HCT116 (cell line): ENCODE data around the gene EHMT1. TPM values are rescaled to one million over a fixed set of nuclear protein-coding genes. Genes with fewer than 3 reads are reported as not detected.

ENCODE experiments used
- ATAC-seq: fragments of 200-7000 bp; cut with Tn5 transposase; 2 replicates; pipeline ENCODE4 v1.9.1; 2020; ENCODE audit warnings: mild to moderate bottlenecking, moderate library complexity
- BruUV-seq: library from RNA; stranded (reverse); fragments of 400-500 nt; replicated peaks from 2 replicates; lab custom pipeline; 2021; lab: Mats Ljungman, UMichigan
- CTCF ChIA-PET: fragments of 300-600 bp; sonication (Branson Sonifier 250); formaldehyde crosslinking; loops from one replicate; lab custom pipeline; 2021; ENCODE audit warnings: antibody characterized with exemption; lab: Charles Lee
- POLR2A ChIA-PET: fragments of 300-600, 350-600 bp; sonication (Branson Sonifier 250); formaldehyde crosslinking; loops from one replicate; lab custom pipeline; 2021; ENCODE audit warnings: antibody characterized with exemption; lab: Charles Lee
- RAD21 ChIA-PET, 2 experiments: fragments of 300-600 bp; sonication (Branson Sonifier 250); formaldehyde crosslinking; loops; one replicate each; lab custom pipeline; 2023; ENCODE audit warnings: low total read pairs in 2 of 2; ENCODE audit not compliant: uncharacterized antibody in 2 of 2, unreplicated experiment in 2 of 2, low non-redundant PET in 1 of 2; lab: Charles Lee
- DNase-seq: peaks from one replicate; pipeline ENCODE4 v3.0.0-alpha.2; 2010; ENCODE audit warnings: low read depth, low spot score
- H2AFZ ChIP-seq: fragments of 200-600 bp; shearing (Covaris generic), sonication (generic); 2 replicates; pipeline ENCODE4 v1.6.1; 2017; ENCODE audit warnings: low read depth, mixed run types, mixed read lengths, antibody characterized with exemption, low read length; ENCODE audit not compliant: poor library complexity, severe bottlenecking
- H3K27ac ChIP-seq: 2 replicates; pipeline ENCODE4 v1.5.1; 2012; ENCODE audit warnings: low read depth, low read length
- H3K27me3 ChIP-seq: fragments of 200-600 bp; sonication (generic); 2 replicates; pipeline ENCODE4 v1.6.1; 2016; ENCODE audit warnings: mixed run types, low read length, mixed read lengths; ENCODE audit not compliant: insufficient read depth
- H3K36me3 ChIP-seq, 2 experiments: fragments of 200-500 bp in 1 of 2; fragments of 200-600 bp in 1 of 2; sonication (Bioruptor generic) in 1 of 2; sonication (generic) in 1 of 2; 2 replicates each; pipeline versions ENCODE4 v1.5.1 to v1.6.1; 2014 to 2016; ENCODE audit warnings: low read length in 2 of 2, inconsistent platforms in 1 of 2, mixed read lengths in 1 of 2, mixed run types in 1 of 2; ENCODE audit not compliant: insufficient read depth in 2 of 2, control insufficient read depth in 1 of 2
- H3K4me1 ChIP-seq, 2 experiments: fragments of 200-600 bp in 1 of 2; sonication (generic) in 1 of 2; 2 replicates each; pipeline versions ENCODE4 v1.5.1 to v1.6.1; 2012 to 2017; ENCODE audit warnings: low read length in 2 of 2, inconsistent platforms in 1 of 2, mild to moderate bottlenecking in 1 of 2, mixed read lengths in 1 of 2, mixed run types in 1 of 2, moderate library complexity in 1 of 2; ENCODE audit not compliant: insufficient read depth in 2 of 2, control insufficient read depth in 1 of 2
- H3K4me2 ChIP-seq: fragments of 200-600 bp; sonication (generic); 2 replicates; pipeline ENCODE4 v1.6.1; 2017; ENCODE audit warnings: mixed run types, low read length, mixed read lengths
- H3K4me3 ChIP-seq, 2 experiments: fragments of 200-600 bp in 1 of 2; sonication (generic) in 1 of 2; replicated peaks in 1 of 2; 2 replicates each; pipeline ENCODE4 v1.5.1; 2011 to 2016; ENCODE audit warnings: low read length in 2 of 2, control low read depth in 1 of 2, low read depth in 1 of 2, mild to moderate bottlenecking in 1 of 2, mixed read lengths in 1 of 2, mixed run types in 1 of 2
- H3K79me2 ChIP-seq: fragments of 200-600 bp; sonication (generic); 2 replicates; pipeline ENCODE4 v1.6.1; 2017; ENCODE audit warnings: mild to moderate bottlenecking, mixed run types, low read length, moderate library complexity, mixed read lengths; ENCODE audit not compliant: insufficient read depth
- H3K9ac ChIP-seq: fragments of 200-600 bp; sonication (generic); 2 replicates; pipeline ENCODE4 v1.6.1; 2016; ENCODE audit warnings: low read length, mixed read lengths
- H3K9me2 ChIP-seq: fragments of 200-600 bp; sonication (generic), shearing (Covaris generic); 2 replicates; pipeline ENCODE4 v1.6.1; 2017; ENCODE audit warnings: mixed run types, mild to moderate bottlenecking, moderate library complexity; ENCODE audit not compliant: insufficient read depth
- H3K9me3 ChIP-seq, 2 experiments: fragments of 200-500 bp in 1 of 2; fragments of 200-600 bp in 1 of 2; sonication (Bioruptor generic) in 1 of 2; sonication (generic) in 1 of 2; 2 replicates each; pipeline ENCODE4 v1.6.1; 2014 to 2017; ENCODE audit warnings: low read length in 2 of 2, mixed read lengths in 2 of 2, inconsistent platforms in 1 of 2, low read depth in 1 of 2, mild to moderate bottlenecking in 1 of 2, mixed run types in 1 of 2, moderate library complexity in 1 of 2; ENCODE audit not compliant: control insufficient read depth in 1 of 2, insufficient read depth in 1 of 2
- H4K20me1 ChIP-seq: fragments of 200-600 bp; sonication (generic), shearing (Covaris generic); 2 replicates; pipeline ENCODE4 v1.6.1; 2017; ENCODE audit warnings: mixed run types, mild to moderate bottlenecking, moderate library complexity; ENCODE audit not compliant: insufficient read depth
- CBX3 ChIP-seq: IDR thresholded peaks from 2 replicates; pipeline ENCODE4 v1.6.1; 2012; ENCODE audit warnings: low read depth
- CEBPB ChIP-seq: IDR thresholded peaks from 2 replicates; pipeline ENCODE4 v1.6.1; 2012; ENCODE audit warnings: low read depth
- EGR1 ChIP-seq: IDR thresholded peaks from 2 replicates; pipeline ENCODE4 v1.6.1; 2012; ENCODE audit warnings: low read depth
- ELF1 ChIP-seq: IDR thresholded peaks from 2 replicates; pipeline ENCODE4 v1.6.1; 2012; ENCODE audit warnings: low read depth, borderline replicate concordance
- EZH2 ChIP-seq: fragments of 200-600 bp; sonication (generic); IDR thresholded peaks from 2 replicates; pipeline ENCODE4 v1.6.1; 2017; ENCODE audit warnings: antibody characterized with exemption, mixed run types
- EZH2phosphoT487 ChIP-seq: fragments of 200-600 bp; IDR thresholded peaks from 2 replicates; pipeline ENCODE4 v1.6.1; 2018; ENCODE audit warnings: antibody characterized with exemption, borderline replicate concordance
- FOSL1 ChIP-seq: IDR thresholded peaks from 2 replicates; pipeline ENCODE4 v1.6.1; 2012; ENCODE audit warnings: low read depth
- JUND ChIP-seq: IDR thresholded peaks from 2 replicates; pipeline ENCODE4 v1.6.1; 2012
- POLR2A ChIP-seq: IDR thresholded peaks from 2 replicates; pipeline ENCODE4 v1.7.0; 2011; ENCODE audit warnings: borderline replicate concordance; ENCODE audit not compliant: insufficient read depth, insufficient read length; ENCODE audit errors: extremely low read depth
- SIN3A ChIP-seq: IDR thresholded peaks from 2 replicates; pipeline ENCODE4 v1.6.1; 2012; ENCODE audit warnings: low read depth
- SP1 ChIP-seq: IDR thresholded peaks from 2 replicates; pipeline ENCODE4 v1.6.1; 2012; ENCODE audit warnings: low read depth
- SRF ChIP-seq: IDR thresholded peaks from 2 replicates; pipeline ENCODE4 v1.6.1; 2012; ENCODE audit warnings: low read depth
- TCF7L2 ChIP-seq: IDR thresholded peaks from 2 replicates; pipeline ENCODE4 v1.7.0; 2011; ENCODE audit warnings: borderline replicate concordance, inconsistent platforms; ENCODE audit not compliant: insufficient read depth, insufficient read length; ENCODE audit errors: extremely low read depth
- YY1 ChIP-seq: IDR thresholded peaks from 2 replicates; pipeline ENCODE4 v1.6.1; 2011; ENCODE audit warnings: low read length, low read depth, moderate library complexity, mild to moderate bottlenecking; ENCODE audit not compliant: insufficient replicate concordance; ENCODE audit errors: extremely low read depth
- ZFX ChIP-seq: fragments of 450-650 bp; IDR thresholded peaks from 2 replicates; pipeline ENCODE4 v1.6.1; 2017
- ZNF274 ChIP-seq: fragments of 200-500 bp; sonication (Bioruptor generic); IDR thresholded peaks from 2 replicates; pipeline ENCODE4 v1.6.1; 2014; ENCODE audit warnings: mild to moderate bottlenecking, low read depth, low read length, inconsistent platforms
- intact Hi-C: fragments of 100-400 bp; cut with micrococcal nuclease; formaldehyde crosslinking; loops from 2 replicates; pipeline ENCODE4 v1.10.0; 2022
- total RNA-seq: library from RNA; stranded (reverse); gene quantifications from one replicate; pipeline ENCODE4 v1.2.1, GENCODE V29; 2021; ENCODE audit not compliant: unreplicated experiment
- TF ChIP-seq, protein P1 (sequence below): IDR thresholded peaks from 2 replicates; pipeline ENCODE4 v1.6.1; 2012; ENCODE audit warnings: low read depth
- TF ChIP-seq, protein P2 (sequence below): IDR thresholded peaks from 2 replicates; pipeline ENCODE4 v1.6.1; 2012
- TF ChIP-seq, protein P3 (sequence below): IDR thresholded peaks from 2 replicates; pipeline ENCODE4 v1.6.1; 2012
- TF ChIP-seq, protein P4 (sequence below), 3 experiments: fragments of 200-600 bp in 1 of 3; sonication (generic) in 1 of 3; IDR thresholded peaks in 2 of 3; conservative IDR thresholded peaks in 1 of 3; 2 replicates each; pipeline ENCODE4 v1.5.1; 2012 to 2017; ENCODE audit warnings: low read depth in 2 of 3, low read length in 2 of 3, antibody characterized with exemption in 1 of 3, borderline replicate concordance in 1 of 3, control low read depth in 1 of 3, mild to moderate bottlenecking in 1 of 3, mixed read lengths in 1 of 3, mixed run types in 1 of 3, moderate library complexity in 1 of 3; ENCODE audit not compliant: insufficient read depth in 1 of 3

EHMT1 gene
- total RNA-seq, 1 experiment from 2014 or later: 86.1 TPM

DNA sequence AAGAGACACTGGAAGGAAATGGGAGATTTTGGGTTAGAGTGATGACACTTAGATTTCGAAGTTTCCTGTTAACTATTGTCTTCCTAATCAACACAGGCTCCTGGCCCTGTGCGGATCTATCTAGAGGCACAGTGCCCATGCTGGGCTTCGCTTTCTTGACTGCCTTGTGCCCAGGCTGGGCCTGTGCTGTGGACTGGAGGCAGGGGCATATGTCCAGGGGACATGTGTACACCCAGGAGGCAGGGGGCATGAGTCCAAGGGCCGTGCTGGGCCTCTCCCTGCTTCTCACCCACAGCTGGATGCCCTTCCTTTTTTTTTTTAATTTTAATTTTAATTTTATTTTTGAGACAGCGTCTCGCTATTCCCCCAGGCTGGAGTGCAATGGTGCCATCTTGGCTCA lies 37.6 kb downstream of the EHMT1 start:
- CTCF ChIA-PET: no interaction called here
- H3K4me2 ChIP-seq: no peak overlapping the region
- H3K4me1 ChIP-seq: no peaks in the 10 kb centered on the region
- BruUV-seq: no TSS peak
- no peaks in the 10 kb centered on the region for H3K9me2 ChIP-seq
- ATAC-seq: no peak
- H4K20me1 ChIP-seq: peaks cover 3% of the 10 kb centered on the region; the same call in 1 of the 2 replicates
- TF ChIP-seq ELF1 (no peak), SRF (no peak), YY1 (no peak), ZFX (no peak), CEBPB (no peak), JUND (no peak), EZH2 (no peak), SP1 (no peak), FOSL1 (no peak), SIN3A (no peak), ZNF274 (no peak), POLR2A (no peak), EZH2phosphoT487 (no peak), CBX3 (no peak), TCF7L2 (no peak), EGR1 (no peak)
- TF ChIP-seq, protein P1, sequence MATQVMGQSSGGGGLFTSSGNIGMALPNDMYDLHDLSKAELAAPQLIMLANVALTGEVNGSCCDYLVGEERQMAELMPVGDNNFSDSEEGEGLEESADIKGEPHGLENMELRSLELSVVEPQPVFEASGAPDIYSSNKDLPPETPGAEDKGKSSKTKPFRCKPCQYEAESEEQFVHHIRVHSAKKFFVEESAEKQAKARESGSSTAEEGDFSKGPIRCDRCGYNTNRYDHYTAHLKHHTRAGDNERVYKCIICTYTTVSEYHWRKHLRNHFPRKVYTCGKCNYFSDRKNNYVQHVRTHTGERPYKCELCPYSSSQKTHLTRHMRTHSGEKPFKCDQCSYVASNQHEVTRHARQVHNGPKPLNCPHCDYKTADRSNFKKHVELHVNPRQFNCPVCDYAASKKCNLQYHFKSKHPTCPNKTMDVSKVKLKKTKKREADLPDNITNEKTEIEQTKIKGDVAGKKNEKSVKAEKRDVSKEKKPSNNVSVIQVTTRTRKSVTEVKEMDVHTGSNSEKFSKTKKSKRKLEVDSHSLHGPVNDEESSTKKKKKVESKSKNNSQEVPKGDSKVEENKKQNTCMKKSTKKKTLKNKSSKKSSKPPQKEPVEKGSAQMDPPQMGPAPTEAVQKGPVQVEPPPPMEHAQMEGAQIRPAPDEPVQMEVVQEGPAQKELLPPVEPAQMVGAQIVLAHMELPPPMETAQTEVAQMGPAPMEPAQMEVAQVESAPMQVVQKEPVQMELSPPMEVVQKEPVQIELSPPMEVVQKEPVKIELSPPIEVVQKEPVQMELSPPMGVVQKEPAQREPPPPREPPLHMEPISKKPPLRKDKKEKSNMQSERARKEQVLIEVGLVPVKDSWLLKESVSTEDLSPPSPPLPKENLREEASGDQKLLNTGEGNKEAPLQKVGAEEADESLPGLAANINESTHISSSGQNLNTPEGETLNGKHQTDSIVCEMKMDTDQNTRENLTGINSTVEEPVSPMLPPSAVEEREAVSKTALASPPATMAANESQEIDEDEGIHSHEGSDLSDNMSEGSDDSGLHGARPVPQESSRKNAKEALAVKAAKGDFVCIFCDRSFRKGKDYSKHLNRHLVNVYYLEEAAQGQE: no peak
- TF ChIP-seq, protein P2, sequence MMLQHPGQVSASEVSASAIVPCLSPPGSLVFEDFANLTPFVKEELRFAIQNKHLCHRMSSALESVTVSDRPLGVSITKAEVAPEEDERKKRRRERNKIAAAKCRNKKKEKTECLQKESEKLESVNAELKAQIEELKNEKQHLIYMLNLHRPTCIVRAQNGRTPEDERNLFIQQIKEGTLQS: no peak
- TF ChIP-seq, protein P3, sequence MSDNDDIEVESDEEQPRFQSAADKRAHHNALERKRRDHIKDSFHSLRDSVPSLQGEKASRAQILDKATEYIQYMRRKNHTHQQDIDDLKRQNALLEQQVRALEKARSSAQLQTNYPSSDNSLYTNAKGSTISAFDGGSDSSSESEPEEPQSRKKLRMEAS: no peak
- TF ChIP-seq, protein P4, sequence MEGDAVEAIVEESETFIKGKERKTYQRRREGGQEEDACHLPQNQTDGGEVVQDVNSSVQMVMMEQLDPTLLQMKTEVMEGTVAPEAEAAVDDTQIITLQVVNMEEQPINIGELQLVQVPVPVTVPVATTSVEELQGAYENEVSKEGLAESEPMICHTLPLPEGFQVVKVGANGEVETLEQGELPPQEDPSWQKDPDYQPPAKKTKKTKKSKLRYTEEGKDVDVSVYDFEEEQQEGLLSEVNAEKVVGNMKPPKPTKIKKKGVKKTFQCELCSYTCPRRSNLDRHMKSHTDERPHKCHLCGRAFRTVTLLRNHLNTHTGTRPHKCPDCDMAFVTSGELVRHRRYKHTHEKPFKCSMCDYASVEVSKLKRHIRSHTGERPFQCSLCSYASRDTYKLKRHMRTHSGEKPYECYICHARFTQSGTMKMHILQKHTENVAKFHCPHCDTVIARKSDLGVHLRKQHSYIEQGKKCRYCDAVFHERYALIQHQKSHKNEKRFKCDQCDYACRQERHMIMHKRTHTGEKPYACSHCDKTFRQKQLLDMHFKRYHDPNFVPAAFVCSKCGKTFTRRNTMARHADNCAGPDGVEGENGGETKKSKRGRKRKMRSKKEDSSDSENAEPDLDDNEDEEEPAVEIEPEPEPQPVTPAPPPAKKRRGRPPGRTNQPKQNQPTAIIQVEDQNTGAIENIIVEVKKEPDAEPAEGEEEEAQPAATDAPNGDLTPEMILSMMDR (IDR thresholded peaks at IDR 0.05 in 2 of 3, conservative IDR thresholded peaks at IDR 0.05 in 1 of 3; ENCODE audit: borderline replicate concordance in 1 of 3, insufficient read depth in 1 of 3, low read depth in 2 of 3, low read length in 2 of 3): no peak
- TF ChIP-seq, all 23 proteins: peak for 0
- Histone ChIP-seq H3K27me3 (no peaks in the 10 kb centered on the region), H3K27ac (no peak overlapping the region), H3K9ac (no peak overlapping the region), H3K79me2 (peaks cover 95% of the 10 kb centered on the region), H3K9me3 (no peaks in the 10 kb centered on the region), H2AFZ (no peak overlapping the region), H3K4me3 (no peak overlapping the region), H3K36me3 (0 out of 4 replicates have a peak, but pooled peaks cover 0 to 9% of the 10 kb centered on the region in 2 experiments)
- RAD21 ChIA-PET: no interaction called here
- intact Hi-C loops: no loop called here
- POLR2A ChIA-PET: no interaction called here
- no peak for DNase-seq
